AG08396 (cell line): Measurements from ENCODE around the gene SPA17.

ENCODE experiments used
- DNase-seq: peaks from one replicate; pipeline ENCODE4 v3.0.0; 2012; ENCODE audit warnings: low spot score, mixed read lengths

SPA17 gene

DNA sequence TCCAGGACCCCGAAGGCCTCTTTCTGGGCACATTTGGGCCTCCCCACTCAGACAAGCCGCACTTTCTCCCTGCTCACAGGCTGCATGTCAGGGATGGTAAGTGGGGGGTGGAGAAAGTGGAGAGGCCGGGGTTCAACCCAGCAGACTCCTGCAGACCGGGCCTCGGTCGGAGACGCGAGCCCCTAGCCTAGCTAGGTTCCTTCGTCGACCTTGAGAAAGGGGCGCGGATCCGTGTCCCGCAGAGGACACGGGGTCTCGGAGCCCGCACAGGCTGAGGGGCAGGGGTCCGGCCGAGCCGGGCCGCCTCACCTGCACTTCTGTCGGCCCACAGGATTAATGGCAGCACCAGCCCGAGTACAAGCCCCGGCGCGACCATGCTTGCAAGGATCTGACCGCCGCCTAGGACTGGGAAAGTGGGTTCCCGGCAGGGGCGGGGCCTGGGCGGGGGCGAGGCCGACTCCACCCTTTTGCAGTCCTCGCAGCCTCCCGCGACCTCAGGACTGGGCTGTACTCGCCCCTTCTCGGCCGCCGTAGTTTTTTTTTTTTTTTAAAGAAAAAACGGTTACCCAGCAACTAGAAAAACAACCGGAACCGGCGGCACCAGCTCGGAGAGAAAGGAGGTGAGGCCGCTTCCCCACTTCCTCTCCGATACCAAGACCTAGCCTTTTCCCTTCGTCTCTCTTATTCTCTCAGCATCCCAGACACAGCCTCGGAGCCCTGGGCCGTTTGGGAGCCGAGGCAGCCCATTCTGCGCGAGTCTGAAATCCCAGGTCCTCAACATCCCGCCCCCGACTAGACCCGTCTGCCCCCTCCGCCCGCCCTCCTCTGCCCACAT is at the start of gene SPA17, which contains the start of gene SIAE:
TSS of gene SPA17 (plus strand) at position 572 of the 835 bp plus-strand sequence. CDS start 1,361 bp downstream, outside the sequence.
TSS of gene SIAE (minus strand) at position 407 of the 835 bp plus-strand sequence. CDS start at position 376, 31 bp downstream.
- peak; percentile 96 for DNase-seq

DNA sequence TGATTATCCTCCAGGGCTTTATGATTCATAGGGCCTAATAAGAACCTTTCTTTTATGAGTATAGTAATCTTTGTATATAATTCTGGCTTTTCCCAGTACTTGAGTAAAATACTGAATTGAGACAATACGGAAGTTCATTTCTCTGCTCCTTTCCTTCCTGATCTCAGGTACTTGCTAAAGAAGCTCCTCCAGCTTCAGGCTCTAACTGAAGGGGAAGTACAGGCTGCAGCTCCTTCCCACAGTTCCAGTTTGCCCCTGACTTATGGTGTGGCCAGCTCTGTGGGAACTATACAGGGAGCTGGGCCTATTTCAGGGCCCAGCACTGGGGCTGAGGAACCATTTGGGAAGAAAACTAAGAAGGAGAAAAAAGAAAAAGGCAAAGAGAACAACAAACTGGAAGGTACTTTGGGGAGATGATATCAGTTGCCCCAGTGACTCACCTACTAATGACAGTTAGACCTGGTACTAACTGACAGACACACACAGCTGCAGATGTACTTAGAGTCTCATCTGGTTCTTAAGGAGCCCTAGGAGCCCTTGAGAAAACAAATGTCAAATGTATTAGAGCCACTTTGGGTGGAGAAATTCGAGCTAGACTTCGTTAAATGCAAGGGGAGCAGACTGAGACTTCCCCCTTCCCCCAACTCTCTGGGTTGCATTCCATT is 48.1 kb upstream of the SPA17 start:
- no peak for DNase-seq

- DNase-seq: no peak
Observed at GRCh38 chr11:124627546-124627945, 46.2 kb upstream of the SPA17 start.

DNA sequence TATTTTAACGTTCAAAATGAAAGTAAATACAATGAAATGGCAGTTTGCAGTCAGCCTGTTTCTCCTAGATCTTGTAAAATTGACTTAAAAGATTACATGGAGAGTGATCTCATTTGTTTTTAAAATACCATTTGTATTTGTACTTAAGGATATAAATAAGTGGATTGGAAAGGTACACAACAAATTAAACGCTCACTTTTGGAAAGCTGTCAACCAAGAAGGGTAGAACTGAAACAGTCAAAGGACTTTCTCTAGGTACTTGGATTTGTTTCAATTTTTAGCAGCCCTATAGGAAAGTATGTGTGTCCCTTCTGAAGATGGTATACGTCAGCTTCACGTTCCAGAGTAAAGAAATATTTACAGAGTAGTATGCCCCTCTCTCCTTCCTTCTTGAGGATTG is 43.7 kb upstream of the SPA17 start:
- no peak for DNase-seq

DNA sequence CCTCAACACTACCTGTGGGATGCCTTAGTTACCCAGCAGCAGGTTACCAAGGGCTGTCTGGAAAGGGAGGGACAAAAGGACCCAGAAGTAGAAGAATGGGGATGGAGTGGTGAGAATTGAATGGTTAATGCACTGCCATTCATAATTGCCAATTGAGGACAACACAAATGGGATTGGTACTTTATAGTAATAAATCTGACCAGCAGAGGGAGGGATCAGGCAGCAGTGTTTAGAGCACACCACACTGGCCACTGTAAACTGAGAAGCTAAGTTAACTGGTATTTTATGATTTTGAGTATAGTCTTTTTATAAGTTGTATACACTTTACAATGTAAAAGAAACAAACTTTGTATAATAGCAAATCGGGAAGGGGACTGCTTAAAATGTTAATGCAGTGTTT is 40.3 kb upstream of the SPA17 start:
- DNase-seq: peak; percentile 25

GRCh38 chr11:124635932-124636331 is 37.8 kb upstream of the SPA17 start:
- DNase-seq: no peak

DNA sequence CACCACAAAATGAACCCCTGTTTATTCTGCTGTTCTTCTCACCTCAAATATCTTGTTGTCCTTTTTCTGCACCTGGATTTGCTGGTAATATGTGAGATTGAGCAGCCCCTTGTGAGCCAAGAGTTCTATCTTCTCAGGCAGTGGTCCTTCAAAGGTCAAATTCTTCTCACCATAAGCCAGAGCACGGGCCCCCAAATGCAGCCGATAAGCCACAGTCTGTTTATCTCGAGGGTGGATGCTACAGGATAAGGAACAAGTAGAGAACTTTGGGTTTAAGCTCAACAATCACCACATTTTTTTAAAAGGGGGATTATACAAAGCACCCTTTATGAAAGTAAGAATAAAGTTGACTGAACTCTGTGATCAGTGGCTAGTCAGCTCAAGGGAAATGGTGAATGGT is 35.2 kb upstream of the SPA17 start:
- no peak for DNase-seq

- no peak for DNase-seq
Observed at GRCh38 chr11:124639186-124639585, 34.5 kb upstream of the SPA17 start.

GRCh38 chr11:124640666-124641065 is 33.0 kb upstream of the SPA17 start:
- no peak for DNase-seq

- no peak for DNase-seq
Observed at GRCh38 chr11:124642628-124643027, 31.1 kb upstream of the SPA17 start.

- DNase-seq: no peak
Observed at GRCh38 chr11:124643042-124643604, 30.6 kb upstream of the SPA17 start.

DNA sequence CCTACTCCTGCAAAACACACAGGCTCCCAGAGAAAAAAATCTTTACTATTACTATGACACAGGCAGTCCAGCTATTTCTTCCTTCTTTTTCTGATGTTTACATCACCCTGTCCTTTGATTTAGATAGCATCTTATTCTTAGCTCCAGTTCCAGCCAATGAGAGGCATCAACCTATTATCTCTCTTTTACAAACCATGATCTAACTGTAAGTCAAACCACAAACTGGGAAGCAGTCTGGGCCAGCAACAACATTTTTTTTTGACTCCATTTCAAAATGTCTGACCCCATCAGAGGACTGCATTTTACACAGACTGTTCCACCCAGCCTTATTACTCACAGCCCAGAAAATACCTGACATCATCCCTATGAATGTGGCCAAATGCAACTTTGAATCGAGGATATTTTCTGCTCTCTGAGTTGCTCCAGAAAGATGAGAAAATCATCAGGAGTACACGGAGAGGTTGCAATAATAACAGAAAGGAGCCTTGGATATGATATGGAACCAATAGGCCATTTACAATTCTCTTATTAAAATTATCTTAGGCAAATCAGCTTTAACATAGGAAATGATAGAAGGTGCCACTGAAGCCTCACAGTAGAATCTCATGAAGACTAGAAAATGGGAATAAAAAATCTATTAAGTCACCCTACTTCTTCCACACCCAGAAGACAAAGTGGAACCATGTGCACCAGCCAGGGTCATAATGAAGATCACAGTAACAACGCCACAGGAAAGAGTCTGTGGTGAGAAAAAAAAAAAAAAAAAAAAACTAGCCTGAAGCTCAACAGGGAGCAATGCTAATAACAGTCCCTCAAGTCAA is 29.9 kb upstream of the SPA17 start:
- peak; percentile 67 for DNase-seq

DNA sequence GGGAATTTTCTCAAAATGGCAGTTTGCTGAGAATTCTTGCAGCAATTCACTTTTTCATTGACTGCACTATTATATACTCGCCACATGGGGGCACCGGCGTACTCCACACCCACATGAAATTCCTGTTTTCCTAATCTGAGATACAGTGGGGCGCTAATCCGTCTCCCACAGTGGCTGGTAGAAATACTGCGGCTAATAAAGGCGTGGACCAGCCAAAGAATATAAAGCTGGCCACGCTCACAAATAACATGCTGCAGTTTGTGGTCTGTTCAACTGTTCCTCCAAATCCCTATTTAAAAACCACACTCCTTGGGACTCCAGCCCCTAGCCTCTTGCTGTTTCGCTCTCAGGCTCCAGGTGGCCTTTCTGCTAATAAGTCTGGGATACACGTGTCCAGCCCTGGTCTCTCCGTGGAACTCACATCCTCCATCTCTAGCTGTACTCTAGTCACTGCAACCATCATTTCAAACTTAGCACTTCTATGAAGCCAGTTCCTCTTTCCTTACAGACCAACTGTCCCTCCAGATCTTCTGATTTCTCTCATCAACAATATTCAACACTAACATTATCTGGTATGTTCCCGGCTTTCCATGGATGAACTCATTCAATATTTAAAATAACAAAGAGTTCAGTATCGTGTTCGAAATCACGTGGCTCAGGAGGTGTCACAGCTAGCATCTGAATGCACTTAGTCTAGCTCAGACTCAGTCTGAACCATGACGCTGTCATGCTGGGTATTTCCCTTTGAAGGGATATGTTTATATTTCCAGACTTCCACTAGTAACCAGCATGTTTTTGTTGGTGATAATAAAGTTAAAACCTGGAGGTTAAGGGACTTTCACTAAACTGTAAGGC is 29.1 kb upstream of the SPA17 start:
- peak; percentile 65 for DNase-seq

GRCh38 chr11:124646148-124646547 is 27.6 kb upstream of the SPA17 start:
- DNase-seq: no peak

GRCh38 chr11:124648610-124649009 is 25.1 kb upstream of the SPA17 start:
- no peak for DNase-seq

DNA sequence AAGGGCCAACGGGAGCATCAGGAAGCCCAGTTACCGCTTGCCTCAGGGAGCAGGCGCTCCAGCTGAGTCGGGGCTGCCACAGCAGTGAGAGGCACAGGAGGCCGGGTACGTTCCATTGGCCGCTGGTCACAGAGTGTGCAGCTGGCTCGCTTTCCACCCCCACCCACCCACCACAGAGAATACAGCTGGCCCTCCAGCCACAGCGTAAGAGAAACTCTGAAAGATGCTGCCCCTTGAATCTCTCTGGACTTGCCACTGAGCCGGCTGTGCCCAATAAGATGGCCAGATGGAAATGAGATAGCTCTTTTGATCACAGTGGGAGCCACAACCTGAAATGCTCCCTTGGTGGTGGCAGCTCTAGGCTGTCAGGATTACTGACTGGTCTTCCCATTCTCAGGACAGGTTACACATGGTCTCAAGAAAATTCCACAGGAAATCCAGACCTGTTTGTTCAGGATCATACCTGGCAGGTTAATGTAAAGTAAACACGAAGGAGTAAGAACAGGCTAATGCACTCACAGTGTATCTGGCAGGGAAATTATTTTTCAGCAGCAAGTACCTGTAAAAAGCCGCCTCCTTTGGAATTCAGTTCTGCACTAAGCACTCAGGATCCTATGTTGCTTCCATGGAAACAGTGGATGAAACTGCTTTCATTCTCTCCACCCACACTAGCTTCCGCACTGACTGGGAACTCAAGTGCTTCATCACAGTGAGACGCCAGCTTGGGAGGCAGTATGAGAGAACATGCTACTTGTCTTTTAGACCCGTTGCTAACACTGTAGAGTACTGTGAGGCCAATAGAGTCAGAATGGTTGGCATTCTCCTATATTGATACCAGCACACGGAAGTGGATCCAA is 16.7 kb upstream of the SPA17 start:
- no peak for DNase-seq

GRCh38 chr11:124657904-124658303 is 15.8 kb upstream of the SPA17 start:
- no peak for DNase-seq

- DNase-seq: no peak
Observed at GRCh38 chr11:124658501-124658900, 15.2 kb upstream of the SPA17 start.

GRCh38 chr11:124658986-124659385 is 14.7 kb upstream of the SPA17 start:
- DNase-seq: no peak

DNA sequence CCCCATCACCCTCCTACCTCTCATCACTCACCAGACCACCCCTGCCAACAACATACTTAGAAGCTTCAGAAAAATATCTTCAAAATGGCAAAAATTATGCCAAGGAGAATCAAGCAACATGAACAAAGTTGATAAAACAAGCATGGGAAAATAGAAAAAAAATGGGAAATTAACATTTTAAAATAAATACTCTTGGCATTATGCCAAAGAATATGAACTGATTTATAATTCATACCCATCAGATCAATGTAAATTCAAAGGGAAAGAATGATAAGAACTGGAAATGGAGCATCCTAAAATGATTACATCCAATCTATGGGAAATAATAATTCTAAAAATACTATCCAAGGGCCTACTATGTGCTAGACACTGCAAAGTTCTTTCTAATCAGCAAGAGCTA is 12.2 kb upstream of the SPA17 start:
- no peak for DNase-seq
